ENCODE data around the gene HCLS1.
"Not testable (repeated sequence)": the region's sequence is repeated elsewhere in the genome, so short reads cannot be mapped to it uniquely, and the experiment has no call there.

HCLS1 gene

DNA sequence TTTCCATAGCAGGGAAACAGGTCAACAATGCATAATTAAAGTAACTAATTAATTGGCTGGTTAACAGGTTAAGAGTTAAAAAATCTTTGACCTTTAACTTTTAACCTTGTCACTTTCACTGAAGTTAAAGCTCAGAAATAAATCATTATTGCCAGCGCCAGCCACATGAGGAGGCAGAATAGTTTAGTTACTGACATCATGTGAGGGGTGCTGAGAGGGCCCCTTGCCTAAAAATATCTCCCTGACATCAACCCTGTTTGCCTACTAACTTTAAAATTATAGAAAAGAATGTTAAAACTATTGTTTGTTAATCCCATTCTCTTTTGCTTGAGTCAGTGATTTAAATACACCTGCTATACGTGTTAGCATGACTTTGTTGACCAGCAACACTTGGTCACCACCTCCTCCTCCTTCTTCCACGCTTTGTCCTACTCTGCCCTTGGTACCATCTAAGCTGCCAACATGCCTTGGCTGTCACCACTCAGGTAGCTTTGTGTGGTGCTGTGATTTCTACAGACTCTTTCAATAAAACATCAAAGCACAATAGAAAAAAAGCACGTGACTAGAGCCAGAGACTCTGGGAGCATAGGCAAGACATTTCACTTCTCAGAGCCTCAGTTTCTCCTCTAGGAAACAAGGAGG is 64.8 kb downstream of the HCLS1 start:
- POLR2A ChIA-PET, result no interaction called here

DNA sequence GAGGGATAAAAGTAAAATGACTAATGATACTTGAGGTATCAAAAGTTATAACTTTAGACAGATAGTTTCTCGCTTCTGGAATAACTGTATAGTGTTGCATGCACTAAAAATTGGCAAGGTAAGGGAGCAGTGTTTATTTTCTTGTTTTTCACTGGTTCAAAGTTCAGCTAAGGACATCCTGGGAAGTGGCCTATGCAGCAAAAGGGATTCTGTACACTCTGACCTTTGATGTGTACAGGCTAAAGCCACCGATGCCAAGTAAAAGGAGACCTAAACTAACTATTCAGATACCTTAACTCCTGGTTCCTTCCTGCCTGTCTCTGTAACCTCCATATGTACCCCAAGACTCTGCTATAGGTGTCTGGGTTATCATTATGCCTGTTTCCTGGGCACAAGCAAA is 65.9 kb downstream of the HCLS1 start:
- POLR2A ChIA-PET, result no interaction called here
- CTCF ChIA-PET, result no interaction called here
- DNase-seq (ENCODE audit: extremely low spot score), result no peak
- TF ChIP-seq ARNT (IDR thresholded peaks at IDR 0.05) (no peak), HDGF (IDR thresholded peaks at IDR 0.05; ENCODE audit: borderline replicate concordance) (no peak), BHLHE40 (IDR thresholded peaks at IDR 0.05; ENCODE audit: borderline replicate concordance) (no peak)

More for the DNA sequence above, 64.8 kb downstream of the HCLS1 start:
- DNase-seq (ENCODE audit: extremely low spot score), result no peak
- CTCF ChIA-PET, result no interaction called here
- TF ChIP-seq HDGF (IDR thresholded peaks at IDR 0.05; ENCODE audit: borderline replicate concordance) (no peak), TARDBP (IDR thresholded peaks at IDR 0.05) (no peak), FOXA1 (IDR thresholded peaks at IDR 0.05) (no peak), FOXM1 (IDR thresholded peaks at IDR 0.05; ENCODE audit: borderline replicate concordance) (no peak), ZNF384 (IDR thresholded peaks at IDR 0.05) (no peak), ARNT (IDR thresholded peaks at IDR 0.05) (no peak), ELF4 (IDR thresholded peaks at IDR 0.05) (no peak), SUZ12 (IDR thresholded peaks at IDR 0.05) (no peak), CTBP1 (IDR thresholded peaks at IDR 0.05; ENCODE audit: borderline replicate concordance) (no peak), FOXK2 (IDR thresholded peaks at IDR 0.05) (no peak), SP1 (IDR thresholded peaks at IDR 0.05) (no peak), LEF1 (IDR thresholded peaks at IDR 0.05; ENCODE audit: borderline replicate concordance) (no peak), L3MBTL2 (conservative IDR thresholded peaks at IDR 0.05) (no peak), NFRKB (IDR thresholded peaks at IDR 0.05) (no peak), BHLHE40 (IDR thresholded peaks at IDR 0.05; ENCODE audit: borderline replicate concordance) (no peak)
- TF ChIP-seq, protein P1, sequence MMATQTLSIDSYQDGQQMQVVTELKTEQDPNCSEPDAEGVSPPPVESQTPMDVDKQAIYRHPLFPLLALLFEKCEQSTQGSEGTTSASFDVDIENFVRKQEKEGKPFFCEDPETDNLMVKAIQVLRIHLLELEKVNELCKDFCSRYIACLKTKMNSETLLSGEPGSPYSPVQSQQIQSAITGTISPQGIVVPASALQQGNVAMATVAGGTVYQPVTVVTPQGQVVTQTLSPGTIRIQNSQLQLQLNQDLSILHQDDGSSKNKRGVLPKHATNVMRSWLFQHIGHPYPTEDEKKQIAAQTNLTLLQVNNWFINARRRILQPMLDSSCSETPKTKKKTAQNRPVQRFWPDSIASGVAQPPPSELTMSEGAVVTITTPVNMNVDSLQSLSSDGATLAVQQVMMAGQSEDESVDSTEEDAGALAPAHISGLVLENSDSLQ (IDR thresholded peaks at IDR 0.05), result no peak

DNA sequence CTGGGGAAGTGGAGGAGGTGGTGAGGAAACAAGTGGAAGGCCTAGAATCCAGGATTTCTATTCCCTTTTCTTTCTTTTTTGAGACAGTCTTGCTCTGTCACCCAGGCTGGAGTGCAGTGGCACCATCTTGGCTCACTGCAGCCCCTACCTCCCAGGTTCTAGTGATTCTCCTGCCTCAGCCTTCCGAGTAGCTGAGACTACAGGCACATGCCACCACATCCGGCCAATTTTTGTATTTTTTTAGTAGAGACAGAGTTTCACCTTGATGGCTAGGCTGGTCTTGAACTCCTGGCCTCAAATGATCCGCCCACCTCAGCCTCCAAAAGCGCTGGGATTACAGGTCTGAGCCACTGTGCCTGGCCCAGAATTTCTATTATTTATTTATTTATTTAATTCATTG is 66.9 kb downstream of the HCLS1 start:
- POLR2A ChIA-PET; DNase-seq (ENCODE audit: extremely low spot score); CTCF ChIA-PET: not testable (repeated sequence)

DNA sequence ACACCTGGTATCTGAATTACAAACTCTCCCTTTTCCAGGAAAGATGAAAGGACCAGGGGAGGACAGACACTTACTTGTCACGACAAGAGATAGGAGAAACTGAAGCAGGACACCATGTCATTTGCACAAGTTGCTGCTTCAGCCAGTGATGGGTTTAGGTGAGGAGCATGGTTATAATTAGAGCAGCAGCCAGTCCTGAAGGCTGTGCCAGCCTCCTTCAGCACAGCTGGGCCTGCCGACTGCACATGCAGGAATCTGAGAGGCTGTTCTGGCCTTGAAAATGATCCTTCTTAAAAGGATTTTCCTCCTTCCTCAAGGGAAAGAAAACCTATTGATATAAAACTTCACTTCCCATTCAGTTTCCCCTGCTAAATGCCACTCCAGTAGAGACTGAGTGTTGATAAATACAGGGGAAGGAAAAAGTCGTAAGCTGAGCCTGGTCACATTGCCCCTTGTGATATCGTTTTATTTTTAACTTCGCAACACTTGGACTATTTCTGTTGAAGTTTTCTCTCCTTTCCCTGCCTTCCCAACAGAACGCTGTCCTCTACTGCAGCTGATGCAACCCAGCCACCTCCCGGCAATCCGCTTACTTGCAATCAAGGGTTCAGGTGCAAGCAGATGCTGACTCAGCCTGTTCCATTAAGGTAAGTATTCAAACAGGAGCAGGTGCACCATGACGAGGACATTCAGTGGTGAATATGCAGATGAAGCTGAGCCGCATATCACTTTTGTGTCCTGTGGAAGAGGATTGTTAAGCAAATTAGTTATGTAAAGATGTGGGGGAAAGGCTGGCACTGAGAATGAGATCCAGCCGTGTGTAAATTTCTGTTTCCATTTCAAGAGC is 67.6 kb downstream of the HCLS1 start, which contains the start of gene FBXO40:
TSS of gene FBXO40 (plus strand) at position 524 of the 847 bp plus-strand sequence. CDS start 27,197 bp downstream, outside the sequence.
- ChIA-PET CTCF (interaction anchor here (0.6 kb wide), 1 partner anchor 22 kb away, joined by 6 read pairs; no protein-coding TSS in a partner anchor), POLR2A (no interaction called here)
- DNase-seq (ENCODE audit: extremely low spot score), result no peak
- TF ChIP-seq TARDBP (IDR thresholded peaks at IDR 0.05) (no peak), L3MBTL2 (conservative IDR thresholded peaks at IDR 0.05) (no peak), FOXK2 (IDR thresholded peaks at IDR 0.05) (no peak), LEF1 (IDR thresholded peaks at IDR 0.05; ENCODE audit: borderline replicate concordance) (no peak), HDGF (IDR thresholded peaks at IDR 0.05; ENCODE audit: borderline replicate concordance) (no peak), FOXM1 (IDR thresholded peaks at IDR 0.05; ENCODE audit: borderline replicate concordance) (no peak), ZNF384 (IDR thresholded peaks at IDR 0.05) (no peak), ELF4 (IDR thresholded peaks at IDR 0.05) (no peak)

DNA sequence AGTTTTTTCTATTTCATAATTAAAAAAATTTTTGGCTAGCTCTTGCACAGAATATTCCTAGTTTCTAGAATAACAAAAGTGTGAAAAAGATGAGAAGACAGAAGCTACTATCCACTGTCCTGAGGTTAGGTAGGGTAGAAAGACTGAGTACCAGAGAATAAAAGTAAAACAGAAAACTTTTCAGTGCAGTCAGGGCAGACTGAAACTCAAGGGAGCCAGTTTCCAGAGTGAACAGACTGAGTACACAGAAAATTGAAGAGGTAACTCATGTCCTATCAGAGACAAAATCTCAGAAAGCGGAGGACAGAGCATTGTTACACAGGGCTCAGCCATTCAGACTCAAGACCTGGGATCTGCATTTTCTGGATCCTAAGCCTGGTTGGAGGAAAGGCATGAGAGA is 76.3 kb downstream of the HCLS1 start:
- ChIA-PET POLR2A (no interaction called here), CTCF (no interaction called here)
- DNase-seq (ENCODE audit: extremely low spot score), result no peak
- TF ChIP-seq ZNF384 (IDR thresholded peaks at IDR 0.05), result no peak
- no peak for TF ChIP-seq ELF4 (IDR thresholded peaks at IDR 0.05)
- no peak for TF ChIP-seq LEF1 (IDR thresholded peaks at IDR 0.05; ENCODE audit: borderline replicate concordance)
- TF ChIP-seq L3MBTL2 (conservative IDR thresholded peaks at IDR 0.05), result no peak
- TF ChIP-seq NFRKB (IDR thresholded peaks at IDR 0.05), result no peak
- no peak for TF ChIP-seq SUZ12 (IDR thresholded peaks at IDR 0.05)
- no peak for TF ChIP-seq FOXK2 (IDR thresholded peaks at IDR 0.05)
- no peak for TF ChIP-seq BHLHE40 (IDR thresholded peaks at IDR 0.05; ENCODE audit: borderline replicate concordance)
- no peak for TF ChIP-seq FOXM1 (IDR thresholded peaks at IDR 0.05; ENCODE audit: borderline replicate concordance)
- TF ChIP-seq ARNT (IDR thresholded peaks at IDR 0.05), result no peak
- TF ChIP-seq, protein P1 (IDR thresholded peaks at IDR 0.05), result no peak
- no peak for TF ChIP-seq CTBP1 (IDR thresholded peaks at IDR 0.05; ENCODE audit: borderline replicate concordance)
- TF ChIP-seq SP1 (IDR thresholded peaks at IDR 0.05), result no peak
- no peak for TF ChIP-seq TARDBP (IDR thresholded peaks at IDR 0.05)
- no peak for TF ChIP-seq FOXA1 (IDR thresholded peaks at IDR 0.05)

DNA sequence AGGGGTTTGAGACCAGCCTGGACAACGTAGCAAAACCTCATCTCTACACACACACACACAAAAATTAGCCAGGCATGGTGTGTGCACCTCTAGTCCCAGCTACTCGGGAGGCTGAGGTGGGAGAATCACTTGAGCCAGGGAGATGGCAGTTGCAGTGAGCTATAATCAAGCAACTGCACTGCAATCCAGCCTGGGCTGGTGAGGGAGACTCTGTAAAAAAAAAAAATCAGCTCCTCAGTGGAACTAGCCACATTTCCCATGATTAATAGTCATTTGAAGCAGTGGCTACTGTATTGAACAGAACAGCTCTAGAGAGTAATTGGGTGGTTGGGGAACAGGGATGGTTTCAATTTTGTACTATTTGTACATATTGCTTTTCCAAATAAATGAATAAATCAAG is 79.0 kb downstream of the HCLS1 start:
- no peak for DNase-seq (ENCODE audit: extremely low spot score)
- ChIA-PET POLR2A (no interaction called here), CTCF (no interaction called here)
- no peak for TF ChIP-seq FOXK2 (IDR thresholded peaks at IDR 0.05)
- TF ChIP-seq NFRKB (IDR thresholded peaks at IDR 0.05), result no peak
- no peak for TF ChIP-seq HDGF (IDR thresholded peaks at IDR 0.05; ENCODE audit: borderline replicate concordance)

All from HEK293T (cell line).